NCI-H774 (cell line): Measurements from ENCODE around the gene RTN4RL2.
A peak's percentile ranks its signal among the peaks of the same experiment; 100 is the strongest.

Experiments used
- DNase-seq: peaks from one replicate; lab custom pipeline; 2025; lab: John Stamatoyannopoulos, UW

RTN4RL2 gene

GRCh38 chr11:57462597-57462996, 2.3 kb downstream of the RTN4RL2 start:
- no peak for DNase-seq

GRCh38 chr11:57463671-57464538, 3.6 kb downstream of the RTN4RL2 start:
- DNase-seq = no peak

- no peak for DNase-seq
Observed at GRCh38 chr11:57464539-57465181, 4.3 kb downstream of the RTN4RL2 start.

GRCh38 chr11:57466680-57467079, 6.4 kb downstream of the RTN4RL2 start:
- DNase-seq = no peak

- no peak for DNase-seq
Observed at GRCh38 chr11:57467508-57468157, 7.3 kb downstream of the RTN4RL2 start.

DNA sequence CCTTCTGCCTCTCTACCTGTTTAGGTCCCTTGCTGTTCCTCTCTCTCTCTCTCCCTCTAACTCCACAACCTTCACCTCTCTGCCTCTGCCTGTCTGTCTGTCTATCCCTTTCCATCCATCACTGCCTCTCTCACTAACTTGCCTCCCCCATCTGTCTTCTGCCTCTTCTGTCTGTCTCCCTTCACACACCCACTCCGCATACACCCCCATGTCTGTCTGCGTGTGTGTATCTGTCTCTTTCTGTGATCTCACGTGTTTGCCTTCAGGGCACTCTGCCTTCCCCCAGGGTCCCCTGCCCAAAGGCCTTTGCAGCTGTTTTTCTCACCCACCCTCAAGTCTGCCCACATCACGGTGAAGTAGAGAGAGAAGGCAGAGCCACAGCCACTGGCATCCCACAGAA, 7.9 kb downstream of the RTN4RL2 start:
- no peak for DNase-seq

- DNase-seq = no peak
Observed at GRCh38 chr11:57469268-57469667, 8.9 kb downstream of the RTN4RL2 start.

DNA sequence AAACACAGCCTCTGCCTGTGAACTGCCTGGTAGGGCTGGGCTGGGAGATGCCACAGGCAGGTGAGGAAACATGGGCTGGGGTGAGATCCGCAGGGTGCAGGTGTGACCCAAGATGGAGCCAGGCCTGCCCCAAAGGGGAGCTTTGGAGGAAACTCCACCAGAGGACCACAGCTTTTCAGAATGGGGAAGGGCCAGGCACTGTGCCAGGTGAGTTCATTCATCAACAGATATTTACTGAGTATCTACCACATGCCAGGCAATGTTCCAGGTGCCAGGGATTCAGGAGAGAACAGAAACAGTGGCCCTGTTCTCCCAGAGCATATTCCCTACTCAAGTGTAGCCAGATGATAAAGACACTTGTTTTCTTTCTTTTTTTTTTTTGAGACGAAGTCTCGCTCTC, 11.2 kb downstream of the RTN4RL2 start:
- no peak for DNase-seq

GRCh38 chr11:57473285-57473841, 13.0 kb downstream of the RTN4RL2 start:
- no peak for DNase-seq

GRCh38 chr11:57474017-57474802, 13.9 kb downstream of the RTN4RL2 start:
- no peak for DNase-seq

- no peak for DNase-seq
Observed at GRCh38 chr11:57474803-57475115, 14.4 kb downstream of the RTN4RL2 start.

DNA sequence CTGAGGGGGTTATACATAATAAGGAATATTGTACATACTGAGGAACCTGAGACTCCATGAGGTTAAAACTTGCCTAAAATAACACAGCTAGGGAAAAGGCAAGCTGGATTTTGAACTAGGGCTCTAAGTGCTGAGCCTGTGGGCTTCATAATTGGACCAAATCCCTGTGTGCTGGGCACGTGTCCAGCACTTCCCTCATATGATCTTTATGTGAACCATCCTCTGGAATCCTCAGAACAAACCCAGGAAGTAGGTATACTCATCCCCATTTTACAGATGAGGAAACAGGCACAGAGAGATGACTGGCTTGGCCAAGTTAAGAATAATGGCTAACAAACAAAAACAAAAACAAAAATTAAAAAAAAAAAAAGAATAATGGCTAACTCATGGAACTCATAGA, 14.9 kb downstream of the RTN4RL2 start:
- no peak for DNase-seq

DNA sequence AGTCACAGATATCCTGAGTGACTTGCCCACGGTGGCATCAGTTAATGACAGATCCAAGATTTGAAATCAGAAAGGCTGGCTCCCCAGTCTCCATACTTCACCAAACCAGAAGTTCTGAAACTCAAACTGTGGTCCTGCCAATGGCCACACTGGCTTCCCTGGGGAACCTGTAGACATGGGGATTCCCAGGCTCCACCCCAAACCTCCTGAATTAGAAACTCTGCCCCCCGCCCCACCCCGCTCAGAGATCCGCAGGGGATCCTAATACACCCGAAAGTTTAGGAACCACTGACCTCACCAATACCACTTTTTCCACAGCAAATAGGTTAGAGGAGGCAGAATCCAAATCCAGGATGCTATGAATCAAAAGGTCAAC, 15.3 kb downstream of the RTN4RL2 start:
- no peak for DNase-seq

GRCh38 chr11:57476047-57476756, 15.9 kb downstream of the RTN4RL2 start:
- DNase-seq = peak; percentile 3

DNA sequence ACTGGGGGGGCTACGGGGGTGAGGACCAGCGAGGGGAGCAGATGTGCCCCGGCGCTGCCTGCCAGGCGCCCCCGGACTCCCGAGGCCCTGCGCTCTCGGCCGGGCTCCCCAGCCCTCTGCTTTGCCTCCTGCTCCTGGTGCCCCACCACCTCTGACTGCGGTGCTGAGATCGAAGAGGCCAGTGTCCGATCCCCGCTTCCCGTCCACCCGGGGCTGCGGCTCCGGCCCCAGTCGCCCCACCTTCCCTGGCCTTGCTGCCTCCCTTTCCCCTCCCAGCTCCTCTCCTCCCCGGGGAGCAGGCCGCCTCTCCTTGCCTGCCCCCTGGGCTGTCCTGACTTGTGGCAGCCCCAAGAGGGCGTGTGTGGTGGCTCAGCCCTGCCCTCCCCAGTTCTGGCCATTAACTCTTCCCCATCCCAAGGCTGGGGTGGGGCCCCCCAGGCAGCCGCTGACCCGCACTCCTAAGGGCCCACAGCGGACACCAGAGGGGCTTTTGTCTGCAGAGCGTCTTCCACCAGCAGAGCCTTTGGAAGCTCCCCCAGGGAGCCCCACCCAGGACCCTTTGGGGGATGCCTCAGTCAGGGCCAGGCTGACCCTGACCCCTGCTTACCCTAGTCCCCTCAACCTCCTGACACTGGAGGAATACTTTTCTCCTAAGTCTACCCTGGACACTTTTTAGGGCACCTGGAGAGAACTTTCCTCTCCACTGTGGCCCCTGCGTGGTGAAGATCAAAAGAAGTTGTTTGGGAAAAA, 16.6 kb downstream of the RTN4RL2 start:
- DNase-seq = no peak

GRCh38 chr11:57477507-57478189, 17.3 kb downstream of the RTN4RL2 start:
- no peak for DNase-seq

- no peak for DNase-seq
Observed at GRCh38 chr11:57479021-57479663, 18.8 kb downstream of the RTN4RL2 start.

DNA sequence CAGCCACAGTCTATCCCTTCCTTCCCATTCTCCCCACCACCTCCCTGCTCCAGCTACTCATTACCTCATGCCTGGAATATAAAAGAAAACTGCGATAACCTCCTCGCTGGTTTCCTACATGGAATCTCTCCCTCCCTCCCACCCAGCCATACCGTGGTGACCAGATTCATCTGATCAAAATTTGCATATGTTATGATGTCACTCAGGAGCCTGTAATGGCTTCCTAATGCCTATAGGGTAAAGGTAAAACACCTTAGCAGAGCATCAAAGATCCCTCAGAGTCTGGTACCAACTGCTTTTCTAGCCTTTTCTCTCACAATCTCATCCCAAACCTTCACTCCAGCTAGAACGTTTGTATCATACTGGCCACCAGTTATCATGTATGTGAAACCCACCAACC, 19.6 kb downstream of the RTN4RL2 start:
- no peak for DNase-seq

DNA sequence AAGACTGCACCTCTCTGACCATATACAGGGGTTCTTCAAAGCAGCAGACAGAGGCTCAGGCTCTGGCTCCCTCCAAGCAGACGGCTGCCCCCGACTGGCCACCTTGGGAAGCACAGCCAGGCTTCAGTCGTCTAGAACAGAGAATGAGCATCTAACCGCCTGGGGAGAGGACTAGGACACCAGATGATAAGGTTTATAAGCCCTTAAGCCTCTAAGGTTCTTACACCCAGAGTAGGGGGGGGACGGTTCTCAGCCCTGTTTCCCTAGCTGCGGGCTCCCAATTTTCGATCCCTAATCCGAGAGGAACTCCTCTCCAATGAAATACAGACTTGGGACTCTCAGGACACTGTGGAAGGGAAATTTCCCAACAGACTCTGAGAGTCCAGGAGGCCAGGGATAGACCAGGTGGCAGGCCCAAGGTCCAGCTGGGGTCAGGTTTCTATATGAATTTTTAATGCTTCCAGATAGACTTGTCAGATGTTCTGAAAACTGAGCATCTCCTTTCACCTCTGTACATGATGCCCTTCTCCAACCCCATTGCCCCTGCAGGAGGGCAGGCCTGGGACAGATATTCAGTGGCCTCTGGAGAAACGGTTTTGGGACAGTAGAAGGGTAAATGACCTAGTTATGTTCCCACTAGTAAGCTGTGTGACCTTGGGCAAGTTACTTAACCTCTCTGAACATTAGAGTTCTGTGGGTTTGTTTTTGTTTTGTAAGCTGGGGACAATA, 20.2 kb downstream of the RTN4RL2 start:
- peak; percentile 6 for DNase-seq
